ENCODE results near the gene FBXO38.

Gene FBXO38

DNA sequence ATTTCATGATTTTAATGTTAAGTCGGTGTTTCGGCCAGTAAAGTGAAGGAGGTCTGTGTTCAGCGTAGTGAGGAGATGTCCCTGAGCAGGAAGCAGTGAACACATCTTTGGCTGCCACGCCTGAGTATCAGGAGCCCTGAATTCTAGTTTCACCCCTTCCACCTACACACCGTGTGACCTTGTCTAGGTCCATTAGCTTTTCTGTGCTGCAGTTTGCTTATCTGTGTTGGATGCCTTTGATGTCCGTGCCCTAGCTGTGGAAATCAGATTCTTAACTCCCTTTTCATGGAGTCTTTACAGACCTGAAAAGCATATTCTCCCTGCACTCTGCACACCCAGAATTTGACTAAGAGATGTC, 601 bp downstream of the FBXO38 start:
- peak overlapping the region; percentile 77 for H3K4me3 ChIP-seq (ENCODE audit: low read length)
- no peaks in the 10 kb centered on the region for H3K4me1 ChIP-seq (ENCODE audit: control insufficient read depth, insufficient read depth, low read length)
- no peaks in the 10 kb centered on the region for H3K27me3 ChIP-seq (ENCODE audit: control insufficient read depth, insufficient read depth, low read length)
- no peak overlapping the region for H3K27ac ChIP-seq (ENCODE audit: low read length)
- no peak for DNase-seq (ENCODE audit: low read depth, low spot score)
- WGBS (ENCODE audit: insufficient coverage, insufficient read length): no CpG with 5 or more reads among the region's 6 CpGs
- H3K9me3 ChIP-seq (ENCODE audit: control insufficient read depth, insufficient read depth, low read length): no peaks in the 10 kb centered on the region
- no peaks in the 10 kb centered on the region for H3K36me3 ChIP-seq (ENCODE audit: control insufficient read depth, insufficient read depth, low read length)

DNA sequence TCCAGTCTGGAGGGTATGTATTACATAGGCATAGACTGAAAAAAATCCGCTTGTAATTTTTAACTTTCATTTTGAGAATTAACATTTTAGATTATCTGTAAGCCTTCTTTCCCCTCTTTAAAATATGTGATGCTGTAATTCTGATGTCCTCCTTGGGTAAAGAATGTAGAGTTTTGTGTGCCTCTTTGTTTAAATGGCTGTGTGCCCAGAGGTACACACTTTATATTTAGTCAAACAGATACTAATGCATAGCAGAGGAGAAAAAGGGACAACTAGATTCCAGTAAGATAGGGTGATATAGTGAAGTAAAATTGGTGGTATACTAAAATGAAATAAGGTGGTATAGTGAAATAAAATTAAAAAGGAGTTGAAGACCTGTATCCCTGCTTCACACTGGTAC, 1.3 kb downstream of the FBXO38 start:
- no peaks in the 10 kb centered on the region for H3K36me3 ChIP-seq (ENCODE audit: control insufficient read depth, insufficient read depth, low read length)
- no peaks in the 10 kb centered on the region for H3K27me3 ChIP-seq (ENCODE audit: control insufficient read depth, insufficient read depth, low read length)
- no peak overlapping the region for H3K27ac ChIP-seq (ENCODE audit: low read length)
- WGBS (ENCODE audit: insufficient coverage, insufficient read length): no CpG with 5 or more reads among the region's 1 CpG
- H3K4me3 ChIP-seq (ENCODE audit: low read length): no peak overlapping the region
- H3K9me3 ChIP-seq (ENCODE audit: control insufficient read depth, insufficient read depth, low read length): no peaks in the 10 kb centered on the region
- no peak for DNase-seq (ENCODE audit: low read depth, low spot score)
- H3K4me1 ChIP-seq (ENCODE audit: control insufficient read depth, insufficient read depth, low read length): no peaks in the 10 kb centered on the region

DNA sequence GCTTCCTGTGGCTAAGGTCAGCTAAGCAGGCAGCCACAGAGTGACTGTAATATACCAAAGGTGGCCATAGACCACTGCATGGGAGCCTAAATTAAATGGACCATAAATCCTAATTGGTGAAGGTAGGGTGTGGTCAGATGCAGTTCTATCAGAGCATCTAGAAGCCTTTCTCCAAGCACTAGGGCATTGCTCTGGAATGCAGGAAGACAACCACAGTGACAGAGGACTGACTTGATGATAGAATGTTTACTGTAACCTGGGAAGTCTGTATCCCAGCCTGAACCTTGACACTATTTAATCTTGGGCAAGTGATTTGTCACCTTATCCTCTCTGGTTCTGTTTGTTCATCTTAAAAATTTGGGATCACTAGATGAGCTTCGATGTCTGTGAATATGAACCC, 2.3 kb downstream of the FBXO38 start:
- no peak for DNase-seq (ENCODE audit: low read depth, low spot score)
- no peaks in the 10 kb centered on the region for H3K4me1 ChIP-seq (ENCODE audit: control insufficient read depth, insufficient read depth, low read length)
- H3K4me3 ChIP-seq (ENCODE audit: low read length): no peak overlapping the region
- no peak overlapping the region for H3K27ac ChIP-seq (ENCODE audit: low read length)
- H3K36me3 ChIP-seq (ENCODE audit: control insufficient read depth, insufficient read depth, low read length): no peaks in the 10 kb centered on the region
- WGBS (ENCODE audit: insufficient coverage, insufficient read length): no CpG with 5 or more reads among the region's 1 CpG
- H3K9me3 ChIP-seq (ENCODE audit: control insufficient read depth, insufficient read depth, low read length): no peaks in the 10 kb centered on the region
- no peaks in the 10 kb centered on the region for H3K27me3 ChIP-seq (ENCODE audit: control insufficient read depth, insufficient read depth, low read length)

DNA sequence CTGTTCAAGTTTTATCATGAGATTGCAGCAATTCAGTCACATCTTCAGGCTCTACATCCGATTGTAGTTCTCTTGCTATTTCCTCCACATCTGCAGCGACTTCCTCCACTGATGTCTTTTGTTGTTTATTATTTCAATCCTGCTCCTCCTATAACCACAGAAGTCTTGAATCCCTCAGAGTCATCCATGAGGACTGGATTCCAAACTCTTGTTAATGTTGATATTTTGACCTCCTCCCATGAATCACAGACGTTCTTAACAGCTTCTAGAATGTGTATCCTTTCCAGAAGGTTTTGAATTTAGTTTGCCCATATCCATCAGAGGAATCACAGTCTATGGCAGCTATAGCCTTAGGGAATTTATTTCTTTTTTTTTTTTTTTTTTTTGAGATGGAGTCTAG, 3.6 kb downstream of the FBXO38 start:
- WGBS (ENCODE audit: insufficient coverage, insufficient read length): no CpG with 5 or more reads among the region's 3 CpGs
- H3K4me1 ChIP-seq (ENCODE audit: control insufficient read depth, insufficient read depth, low read length): no peaks in the 10 kb centered on the region
- H3K9me3 ChIP-seq (ENCODE audit: control insufficient read depth, insufficient read depth, low read length): no peaks in the 10 kb centered on the region
- no peaks in the 10 kb centered on the region for H3K36me3 ChIP-seq (ENCODE audit: control insufficient read depth, insufficient read depth, low read length)
- H3K27me3 ChIP-seq (ENCODE audit: control insufficient read depth, insufficient read depth, low read length): no peaks in the 10 kb centered on the region
- DNase-seq (ENCODE audit: low read depth, low spot score): no peak
- H3K27ac ChIP-seq (ENCODE audit: low read length): no peak overlapping the region
- H3K4me3 ChIP-seq (ENCODE audit: low read length): no peak overlapping the region

DNA sequence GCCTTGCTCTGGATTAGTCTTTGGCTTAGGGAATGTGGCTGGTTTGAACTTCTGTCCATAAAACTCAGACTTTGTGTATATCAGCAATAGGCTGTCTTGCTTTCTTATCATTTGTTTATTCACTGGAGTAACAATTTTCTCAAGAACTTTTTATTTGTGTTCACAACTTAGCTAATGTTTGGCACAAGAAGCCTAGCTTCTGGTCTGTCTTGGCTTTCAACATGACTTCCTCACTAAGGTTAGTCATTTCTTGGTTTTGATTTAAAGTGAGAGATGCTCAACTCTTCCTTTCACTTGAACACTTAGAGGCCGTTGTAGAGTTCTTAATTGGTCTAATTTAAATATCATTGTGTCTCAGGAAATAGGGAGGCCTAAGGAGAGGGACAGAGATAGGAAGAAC, 4.9 kb downstream of the FBXO38 start:
- no CpG with 5 or more reads among the region's 1 CpG for WGBS (ENCODE audit: insufficient coverage, insufficient read length)
- no peaks in the 10 kb centered on the region for H3K36me3 ChIP-seq (ENCODE audit: control insufficient read depth, insufficient read depth, low read length)
- no peaks in the 10 kb centered on the region for H3K9me3 ChIP-seq (ENCODE audit: control insufficient read depth, insufficient read depth, low read length)
- no peaks in the 10 kb centered on the region for H3K27me3 ChIP-seq (ENCODE audit: control insufficient read depth, insufficient read depth, low read length)
- DNase-seq (ENCODE audit: low read depth, low spot score): no peak
- H3K4me1 ChIP-seq (ENCODE audit: control insufficient read depth, insufficient read depth, low read length): peaks cover 3% of the 10 kb centered on the region; the same call in 1 of the 2 replicates
- H3K27ac ChIP-seq (ENCODE audit: low read length): no peak overlapping the region
- H3K4me3 ChIP-seq (ENCODE audit: low read length): no peak overlapping the region

DNA sequence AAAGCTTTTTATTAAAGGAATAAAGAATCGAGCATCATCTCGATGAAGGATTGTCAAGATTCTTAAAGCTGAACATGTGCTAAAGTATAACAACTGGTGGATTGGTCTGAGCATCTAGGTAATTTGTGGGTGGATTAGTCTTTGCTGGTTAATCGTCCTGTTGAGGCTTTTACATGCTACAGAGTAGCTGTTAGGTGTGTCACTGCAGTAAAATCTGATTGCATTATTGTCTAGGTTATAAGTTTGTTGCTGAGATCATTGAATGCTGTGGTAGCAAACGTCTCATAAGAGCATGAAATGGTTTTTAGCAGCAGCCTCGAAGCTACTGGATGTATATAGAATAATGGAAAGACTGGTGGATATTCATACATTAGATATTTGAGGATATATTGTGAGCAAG, 7.2 kb downstream of the FBXO38 start:
- Histone ChIP-seq H3K9me3 (ENCODE audit: control insufficient read depth, insufficient read depth, low read length) (no peaks in the 10 kb centered on the region), H3K27me3 (ENCODE audit: control insufficient read depth, insufficient read depth, low read length) (no peaks in the 10 kb centered on the region), H3K27ac (ENCODE audit: low read length) (no peak overlapping the region), H3K4me1 (ENCODE audit: control insufficient read depth, insufficient read depth, low read length) (peaks cover 3% of the 10 kb centered on the region; the same call in 1 of the 2 replicates), H3K36me3 (ENCODE audit: control insufficient read depth, insufficient read depth, low read length) (no peaks in the 10 kb centered on the region), H3K4me3 (ENCODE audit: low read length) (no peak overlapping the region)
- 100% methylated on average over 1 of the region's 5 CpGs for WGBS (ENCODE audit: insufficient coverage, insufficient read length)
- DNase-seq (ENCODE audit: low read depth, low spot score): no peak

DNA sequence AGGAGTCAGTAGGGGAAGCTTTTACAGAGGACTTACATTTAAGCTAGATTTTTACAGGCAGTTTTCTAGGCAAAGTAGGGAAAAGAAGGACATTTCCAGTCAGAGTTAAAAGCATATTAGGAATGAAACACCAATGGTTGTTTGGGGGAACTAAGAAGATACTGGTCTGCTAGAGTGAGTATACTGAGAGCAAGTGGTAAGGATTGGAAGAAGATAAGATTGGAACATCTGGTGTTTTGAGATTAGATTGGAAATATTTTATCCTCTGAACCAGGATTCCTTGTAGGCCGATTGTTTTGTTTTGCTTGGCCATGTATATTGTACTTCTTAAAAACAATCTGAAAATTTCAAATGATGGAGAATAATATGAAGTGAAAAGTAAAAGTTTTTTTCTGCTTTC, 7.7 kb downstream of the FBXO38 start:
- no CpG with 5 or more reads among the region's 1 CpG for WGBS (ENCODE audit: insufficient coverage, insufficient read length)
- Histone ChIP-seq H3K27me3 (ENCODE audit: control insufficient read depth, insufficient read depth, low read length) (no peaks in the 10 kb centered on the region), H3K27ac (ENCODE audit: low read length) (no peak overlapping the region), H3K4me1 (ENCODE audit: control insufficient read depth, insufficient read depth, low read length) (peaks cover 3% of the 10 kb centered on the region; the same call in 1 of the 2 replicates), H3K4me3 (ENCODE audit: low read length) (no peak overlapping the region), H3K9me3 (ENCODE audit: control insufficient read depth, insufficient read depth, low read length) (no peaks in the 10 kb centered on the region), H3K36me3 (ENCODE audit: control insufficient read depth, insufficient read depth, low read length) (no peaks in the 10 kb centered on the region)
- no peak for DNase-seq (ENCODE audit: low read depth, low spot score)

DNA sequence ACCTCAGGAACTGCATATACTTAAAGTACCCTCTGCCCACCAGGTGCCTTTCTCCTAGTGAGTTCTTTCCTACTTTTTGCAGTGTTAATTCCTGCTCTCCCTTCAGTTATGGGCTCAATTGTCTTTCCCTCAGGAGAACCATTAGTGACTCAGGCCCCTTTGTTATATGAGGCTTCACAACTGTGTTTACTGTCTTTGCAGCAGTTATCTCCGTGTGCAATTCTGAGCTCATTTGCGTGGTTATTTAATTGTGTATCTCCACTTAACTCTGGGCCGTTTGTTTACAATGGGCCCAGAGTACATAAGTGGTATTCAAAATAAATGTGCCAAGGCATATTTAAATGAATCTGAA, 9.6 kb downstream of the FBXO38 start:
- no peaks in the 10 kb centered on the region for H3K36me3 ChIP-seq (ENCODE audit: control insufficient read depth, insufficient read depth, low read length)
- no peak overlapping the region for H3K4me3 ChIP-seq (ENCODE audit: low read length)
- no peaks in the 10 kb centered on the region for H3K27me3 ChIP-seq (ENCODE audit: control insufficient read depth, insufficient read depth, low read length)
- no CpG with 5 or more reads among the region's 3 CpGs for WGBS (ENCODE audit: insufficient coverage, insufficient read length)
- H3K9me3 ChIP-seq (ENCODE audit: control insufficient read depth, insufficient read depth, low read length): no peaks in the 10 kb centered on the region
- DNase-seq (ENCODE audit: low read depth, low spot score): no peak
- H3K4me1 ChIP-seq (ENCODE audit: control insufficient read depth, insufficient read depth, low read length): peaks cover 3% of the 10 kb centered on the region; the same call in 1 of the 2 replicates
- no peak overlapping the region for H3K27ac ChIP-seq (ENCODE audit: low read length)

DNA sequence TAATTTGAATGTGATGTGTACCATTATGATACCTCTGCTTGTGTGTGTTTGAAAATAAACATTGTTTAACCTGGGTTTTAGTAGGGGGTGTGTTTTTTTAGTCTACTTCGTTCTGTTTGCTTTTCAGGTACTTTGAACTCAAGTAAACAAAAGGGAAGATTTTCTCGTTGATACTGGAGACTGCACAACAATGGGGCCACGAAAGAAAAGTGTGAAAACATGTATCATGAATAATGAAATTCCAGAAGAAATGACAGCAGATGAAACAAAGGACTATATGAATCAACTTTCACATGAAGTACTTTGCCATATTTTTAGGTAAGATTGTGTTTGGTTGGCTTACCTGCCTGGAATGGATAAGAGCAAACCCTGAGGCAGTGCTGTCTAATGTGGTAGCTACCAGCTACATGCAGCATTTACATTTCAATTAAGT, 10.8 kb downstream of the FBXO38 start:
- H3K27ac ChIP-seq (ENCODE audit: low read length): no peak overlapping the region
- no CpG with 5 or more reads among the region's 3 CpGs for WGBS (ENCODE audit: insufficient coverage, insufficient read length)
- no peaks in the 10 kb centered on the region for H3K27me3 ChIP-seq (ENCODE audit: control insufficient read depth, insufficient read depth, low read length)
- peaks cover 3% of the 10 kb centered on the region; the same call in 1 of the 2 replicates for H3K4me1 ChIP-seq (ENCODE audit: control insufficient read depth, insufficient read depth, low read length)
- H3K4me3 ChIP-seq (ENCODE audit: low read length): no peak overlapping the region
- DNase-seq (ENCODE audit: low read depth, low spot score): no peak
- H3K9me3 ChIP-seq (ENCODE audit: control insufficient read depth, insufficient read depth, low read length): no peaks in the 10 kb centered on the region
- H3K36me3 ChIP-seq (ENCODE audit: control insufficient read depth, insufficient read depth, low read length): no peaks in the 10 kb centered on the region

DNA sequence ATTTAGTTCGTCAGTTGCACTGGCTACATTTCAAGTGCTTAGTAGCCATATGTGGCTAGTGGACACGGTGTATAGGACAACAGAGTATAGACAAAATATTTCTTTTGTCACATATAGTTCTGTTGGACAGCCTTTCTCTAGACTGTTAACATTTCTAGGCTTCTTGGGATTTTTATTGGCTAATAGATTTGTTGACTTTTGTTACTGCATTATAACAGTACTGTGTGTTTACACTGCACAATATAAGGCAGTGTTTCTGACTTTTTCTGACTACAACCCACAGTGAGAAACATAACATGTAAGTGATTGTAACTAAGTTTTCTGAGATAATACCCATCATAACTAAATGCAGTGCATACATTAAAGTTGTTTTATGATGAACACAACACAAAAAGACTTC, 11.3 kb downstream of the FBXO38 start:
- H3K36me3 ChIP-seq (ENCODE audit: control insufficient read depth, insufficient read depth, low read length): no peaks in the 10 kb centered on the region

DNA sequence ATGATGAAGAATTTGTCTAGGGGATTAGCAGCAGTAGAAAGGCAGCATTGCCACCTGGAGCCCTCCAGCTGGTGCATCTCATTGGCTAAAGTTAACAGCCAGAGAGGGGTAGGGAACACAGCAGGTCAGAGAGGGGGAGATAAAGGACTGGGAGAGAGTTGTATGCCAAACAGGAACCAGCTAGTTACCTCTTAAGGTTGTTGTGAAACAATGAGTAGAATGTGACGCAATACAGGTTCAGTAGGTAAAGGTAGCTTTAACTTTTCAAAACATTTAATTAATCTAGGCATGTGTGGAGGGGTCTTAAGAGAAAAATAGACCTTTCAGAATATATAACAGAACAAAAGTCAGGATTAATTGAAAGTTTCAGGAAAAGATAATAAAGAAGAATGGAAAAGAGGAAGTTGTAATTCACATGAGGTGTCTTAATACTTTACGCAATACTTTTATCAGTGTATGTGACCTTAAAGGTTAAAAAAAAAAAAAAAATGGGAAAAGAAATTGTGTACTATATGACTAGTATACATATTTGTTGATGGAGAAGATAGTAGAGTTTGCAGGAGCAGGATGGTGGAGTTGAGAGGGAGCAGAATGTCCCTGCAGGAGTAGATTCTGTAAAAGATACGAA, 14.3 kb downstream of the FBXO38 start:
- no peak overlapping the region for H3K27ac ChIP-seq (ENCODE audit: low read length)
- no peaks in the 10 kb centered on the region for H3K36me3 ChIP-seq (ENCODE audit: control insufficient read depth, insufficient read depth, low read length)
- peak; percentile 61 for DNase-seq (ENCODE audit: low read depth, low spot score)
- H3K4me1 ChIP-seq (ENCODE audit: control insufficient read depth, insufficient read depth, low read length): peaks cover under 1% of the 10 kb centered on the region; the same call in 1 of the 2 replicates
- H3K27me3 ChIP-seq (ENCODE audit: control insufficient read depth, insufficient read depth, low read length): no peaks in the 10 kb centered on the region
- no peaks in the 10 kb centered on the region for H3K9me3 ChIP-seq (ENCODE audit: control insufficient read depth, insufficient read depth, low read length)
- no peak overlapping the region for H3K4me3 ChIP-seq (ENCODE audit: low read length)
- no CpG with 5 or more reads among the region's 3 CpGs for WGBS (ENCODE audit: insufficient coverage, insufficient read length)

More for the DNA sequence above, 11.3 kb downstream of the FBXO38 start:
- DNase-seq (ENCODE audit: low read depth, low spot score): no peak
- Histone ChIP-seq H3K4me1 (ENCODE audit: control insufficient read depth, insufficient read depth, low read length) (peaks cover 3% of the 10 kb centered on the region; the same call in 1 of the 2 replicates), H3K9me3 (ENCODE audit: control insufficient read depth, insufficient read depth, low read length) (no peaks in the 10 kb centered on the region), H3K27ac (ENCODE audit: low read length) (no peak overlapping the region), H3K27me3 (ENCODE audit: control insufficient read depth, insufficient read depth, low read length) (no peaks in the 10 kb centered on the region), H3K4me3 (ENCODE audit: low read length) (no peak overlapping the region)
- no CpG with 5 or more reads among the region's 2 CpGs for WGBS (ENCODE audit: insufficient coverage, insufficient read length)

All from iPS DF 6.9 (cell line).